OCI-LY7 (cell line): ENCODE results near the gene DRP2.

ENCODE experiments used
- CTCF ChIP-seq: fragments of 200-600 bp; sonication (generic); conservative IDR thresholded peaks from 2 replicates; pipeline ENCODE4 v1.5.1; 2014; ENCODE audit warnings: mild to moderate bottlenecking, antibody characterized with exemption, low read length, moderate library complexity, mixed read lengths
- EZH2phosphoT487 ChIP-seq: fragments of 200-600 bp; sonication (generic); IDR thresholded peaks from 2 replicates; pipeline ENCODE4 v1.6.1; 2018; ENCODE audit warnings: low read depth, borderline replicate concordance, mild to moderate bottlenecking, mixed run types, antibody characterized with exemption, low read length, moderate library complexity, mixed read lengths

GRCh38 chrX:101237041-101237440 lies 17.5 kb downstream of the DRP2 start:
- TF ChIP-seq CTCF (no peak), EZH2phosphoT487 (no peak)
